Measurements from ENCODE around the gene LRP2.
A peak's percentile ranks its signal among the peaks of the same experiment; 100 is the strongest.

Gene LRP2

DNA sequence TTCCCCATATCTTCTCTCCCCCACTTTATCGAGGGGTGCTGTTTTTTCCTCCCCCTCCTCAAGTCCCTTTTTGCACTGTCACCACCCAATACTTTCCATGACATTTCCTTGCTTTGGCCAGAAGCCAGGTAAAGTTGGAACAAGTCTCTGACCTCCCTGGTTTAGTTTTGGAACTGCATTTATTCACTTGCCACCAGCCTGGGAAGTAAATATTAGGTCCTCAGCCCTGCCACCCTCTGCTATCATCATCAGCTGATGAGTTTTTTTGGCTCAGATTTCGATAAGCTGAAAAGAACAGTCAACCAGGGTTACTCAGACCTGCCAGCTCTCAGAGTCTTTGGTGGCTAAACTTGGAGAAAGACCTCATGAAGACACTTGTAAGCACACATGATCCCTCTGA, 246.0 kb downstream of the LRP2 start:
- no peak for DNase-seq

DNA sequence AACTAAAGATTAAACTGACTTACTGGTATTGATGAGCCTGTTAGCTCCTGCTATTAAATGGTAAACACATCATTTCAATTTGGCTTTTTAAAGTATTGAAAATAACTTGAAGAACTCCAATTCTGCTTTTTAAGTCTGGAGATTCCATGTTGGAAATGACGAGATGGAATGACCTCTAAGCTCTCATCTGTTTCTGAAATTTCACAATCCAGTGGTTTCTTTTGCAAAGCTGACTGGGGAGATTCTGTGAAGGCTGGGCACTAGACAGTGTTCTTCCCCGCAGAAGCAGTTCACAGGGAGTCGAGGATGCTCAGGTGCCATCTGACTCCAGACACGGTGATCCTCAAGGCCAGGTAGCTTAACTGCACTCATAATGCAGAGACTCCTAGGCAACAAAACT, 248.3 kb downstream of the LRP2 start:
- DNase-seq = no peak

DNA sequence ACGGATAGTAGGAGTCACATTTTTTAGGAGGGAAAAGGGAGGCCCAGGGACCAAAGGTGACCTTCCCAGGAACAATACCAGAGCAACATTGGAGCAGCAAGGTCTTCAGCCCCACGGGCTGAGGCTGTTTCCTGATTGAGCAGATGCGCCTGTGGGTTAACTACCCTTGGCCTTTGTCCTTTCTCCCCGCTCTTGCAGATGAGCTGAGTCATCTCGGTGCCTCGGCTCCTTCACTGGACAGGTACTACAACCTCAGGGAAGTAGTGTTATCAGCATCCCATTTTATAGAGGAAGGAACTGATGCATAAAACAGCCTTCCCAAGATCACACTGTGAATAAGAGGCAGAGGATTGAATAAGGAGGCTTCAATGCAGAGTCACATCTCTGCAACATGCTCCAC, 249.5 kb downstream of the LRP2 start:
- DNase-seq = no peak

DNA sequence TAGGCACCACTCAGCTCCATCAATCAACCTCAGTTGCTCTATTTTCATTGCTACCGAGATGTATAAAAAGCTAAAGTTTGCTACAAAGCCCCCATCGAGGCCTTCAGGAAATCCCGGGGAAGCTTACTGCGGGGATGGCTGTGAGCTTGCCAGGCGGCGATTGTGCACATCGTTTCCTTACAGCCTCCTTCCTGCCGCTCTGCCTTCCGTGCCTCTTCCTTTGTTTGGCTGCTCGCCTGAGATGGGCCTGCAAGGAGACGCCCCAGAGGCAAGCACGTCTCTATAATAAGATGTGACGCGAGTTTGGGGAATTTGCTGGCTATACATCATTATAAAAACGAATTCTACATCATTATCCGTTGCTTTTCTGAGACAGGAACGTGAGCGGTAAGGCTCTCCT, 251.4 kb downstream of the LRP2 start:
- no peak for DNase-seq

DNA sequence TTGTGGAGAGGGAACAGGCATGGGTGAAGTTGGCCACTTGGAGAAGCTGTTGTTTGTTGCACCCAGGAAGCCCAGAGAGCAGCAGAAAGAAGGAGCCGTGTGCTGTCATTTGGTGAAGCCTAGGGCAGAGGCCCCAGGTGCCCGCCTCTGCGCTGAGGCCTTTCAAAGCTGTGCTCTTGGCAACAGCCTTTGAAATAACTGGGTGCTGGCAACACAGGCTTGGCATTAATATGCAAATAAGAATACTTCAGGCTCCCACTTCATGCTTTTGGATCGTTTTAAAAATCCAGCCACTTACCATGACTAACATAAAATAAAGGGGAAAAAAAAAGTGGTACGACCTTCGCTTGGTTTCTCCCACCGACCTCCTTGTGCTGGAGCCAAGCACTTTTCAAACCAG, 251.9 kb downstream of the LRP2 start:
- no peak for DNase-seq

DNA sequence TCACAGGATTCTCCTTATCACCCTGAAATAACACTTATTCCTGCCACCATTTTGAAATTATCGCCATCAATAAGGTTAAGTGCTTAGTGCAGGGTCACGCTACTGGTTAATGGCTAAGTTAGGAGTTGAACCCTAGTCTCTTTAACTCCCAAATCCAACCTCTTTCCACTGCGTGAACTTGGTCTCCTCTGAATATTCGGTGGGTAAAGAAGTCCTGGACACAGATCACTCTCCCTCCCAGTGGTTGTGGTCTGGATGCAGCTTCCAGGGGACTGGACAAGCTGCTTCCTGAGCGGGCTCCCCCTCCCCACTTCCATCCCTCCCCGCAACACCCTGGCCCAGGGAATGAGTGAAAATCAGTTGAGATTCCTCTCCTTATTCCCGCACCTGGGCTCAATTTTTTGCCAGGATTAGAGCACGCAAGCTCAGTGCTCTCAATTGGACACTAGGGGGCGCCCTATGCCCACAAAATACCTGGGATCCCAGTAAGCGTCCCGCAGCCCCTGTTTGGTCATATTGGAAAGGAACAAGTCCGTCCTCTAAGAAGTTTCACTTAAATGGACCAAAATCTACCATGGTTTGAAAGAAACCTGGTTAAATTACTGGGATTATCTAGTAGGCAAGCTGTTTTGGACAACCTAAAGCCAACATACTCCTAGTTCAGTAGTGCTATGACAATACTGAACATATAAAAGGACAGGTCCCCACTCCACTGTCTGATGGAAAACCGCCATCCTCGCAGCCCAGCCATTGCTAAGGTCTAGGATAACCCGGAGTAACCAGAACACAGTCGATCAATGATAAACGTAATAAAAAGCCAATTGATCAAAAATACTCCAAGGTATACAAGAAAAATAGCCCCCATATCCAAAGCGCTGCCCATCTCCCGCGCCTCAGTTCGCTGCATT, 252.6 kb downstream of the LRP2 start:
- peak; percentile 33 for DNase-seq

DNA sequence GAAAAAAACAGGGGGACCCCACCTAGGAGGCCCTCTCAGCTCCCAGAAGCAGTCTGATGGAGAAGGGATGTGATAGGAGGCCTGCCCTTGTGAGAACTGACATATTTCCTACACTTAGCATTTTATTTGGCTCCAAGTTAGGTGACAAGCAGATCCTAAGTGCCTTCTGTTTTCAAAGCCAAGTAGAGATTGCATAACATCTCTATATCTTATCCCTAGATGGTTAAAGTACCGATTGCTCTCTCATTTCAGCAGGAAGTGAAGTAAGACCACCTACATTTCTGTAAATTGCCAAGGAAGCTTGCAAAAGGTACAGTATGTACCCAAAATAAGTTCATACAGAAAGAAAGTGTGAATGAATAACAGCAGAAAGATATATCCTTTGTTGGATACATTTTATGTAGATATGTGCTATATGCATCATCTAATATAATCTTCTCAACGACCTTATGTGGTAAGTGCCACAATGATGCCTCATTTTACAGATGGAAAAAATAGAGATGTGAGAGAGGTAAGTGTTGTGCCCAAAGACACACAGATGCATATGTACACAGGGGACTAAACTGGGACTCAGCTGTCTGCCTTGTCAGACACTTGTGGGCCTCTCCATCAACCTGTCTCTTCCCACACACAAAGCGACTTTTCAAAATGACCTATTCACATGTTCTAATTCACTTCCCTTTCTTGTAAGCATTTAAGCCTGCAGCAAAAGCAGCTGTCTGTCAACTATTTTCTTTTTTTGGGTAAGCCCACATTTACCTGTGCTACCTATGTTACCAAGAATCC, 254.0 kb downstream of the LRP2 start:
- no peak for DNase-seq

DNA sequence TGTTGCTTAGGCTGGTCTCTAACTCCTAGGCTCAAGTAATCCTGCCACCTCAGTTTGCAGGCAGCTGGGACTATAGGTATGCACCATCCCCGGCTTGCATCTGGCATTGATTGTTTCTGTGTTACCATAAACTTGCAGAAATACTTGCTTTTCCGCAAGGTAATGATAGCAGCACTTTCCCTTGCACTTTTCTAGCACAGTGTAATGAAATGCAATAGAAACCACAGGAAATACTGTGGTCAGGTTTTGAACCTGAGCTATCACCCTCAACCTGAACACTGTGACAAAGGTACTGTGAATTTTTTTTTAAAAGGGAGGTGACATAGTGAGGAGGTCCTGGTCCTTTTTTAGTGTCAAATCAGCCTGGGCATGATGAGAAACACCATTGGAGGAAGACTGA, 254.7 kb downstream of the LRP2 start:
- DNase-seq = no peak

DNA sequence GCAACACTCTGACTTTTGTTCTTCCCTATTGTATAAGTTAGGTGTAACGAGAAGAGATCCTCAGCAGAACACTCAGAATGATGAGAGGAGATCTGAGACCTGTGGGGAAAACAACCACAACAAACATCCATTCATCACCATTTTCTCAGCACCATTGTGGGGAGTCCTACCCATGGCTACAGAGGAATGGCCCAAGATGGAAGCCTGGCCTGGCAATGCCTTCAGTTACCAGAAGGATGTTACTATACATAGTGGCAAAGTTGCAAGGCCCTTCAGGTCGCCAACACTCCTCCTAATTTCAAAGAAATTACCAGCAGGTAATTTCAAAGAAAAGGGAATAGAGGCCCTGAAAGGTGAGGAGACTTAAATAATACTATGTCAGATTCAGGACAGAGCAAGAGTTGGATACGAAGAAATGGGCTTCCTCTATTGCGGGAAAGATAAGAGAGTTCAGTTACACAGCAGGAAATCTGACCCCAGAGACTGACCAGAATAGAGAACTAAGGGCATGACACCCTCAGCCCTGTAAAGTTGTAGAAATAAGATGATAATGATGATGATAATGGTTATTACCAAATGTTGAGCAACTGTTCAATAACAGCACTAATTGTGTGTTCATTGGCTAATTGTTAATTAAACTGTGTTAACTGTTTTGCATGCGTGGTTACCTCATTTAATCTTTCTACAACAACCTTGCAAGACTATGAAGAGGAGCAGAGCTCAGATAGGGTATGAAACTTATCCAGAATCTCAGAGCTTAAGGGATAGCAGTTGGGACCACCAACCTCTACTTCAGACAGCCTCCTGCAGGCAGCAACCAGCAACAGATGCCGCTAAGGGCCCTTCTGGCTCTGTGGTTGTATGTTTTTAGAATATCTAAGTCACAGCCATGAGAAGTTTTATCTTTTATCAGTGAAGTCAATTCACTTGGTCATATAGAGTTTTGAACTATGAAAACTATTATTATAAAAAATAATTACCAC, 255.5 kb downstream of the LRP2 start:
- DNase-seq = no peak

DNA sequence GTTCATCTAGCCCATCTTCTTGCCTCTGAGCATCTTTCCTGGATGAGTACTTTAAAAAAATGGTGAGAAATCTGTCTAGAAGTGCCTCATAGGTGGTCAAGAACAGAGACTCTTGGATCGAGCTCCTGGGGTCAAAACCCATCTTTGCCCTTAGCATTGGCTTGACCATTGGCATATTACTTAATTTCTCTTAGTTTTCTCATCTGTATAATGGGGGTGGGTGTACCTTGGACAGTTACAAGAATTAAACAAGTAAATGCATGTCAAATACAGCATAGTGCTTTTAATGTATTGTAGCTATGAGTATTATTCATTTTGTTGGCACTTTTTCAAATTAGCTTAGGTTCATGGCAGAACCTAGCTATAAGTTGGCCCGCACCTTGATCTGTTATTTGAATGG, 256.2 kb downstream of the LRP2 start:
- no peak for DNase-seq

DNA sequence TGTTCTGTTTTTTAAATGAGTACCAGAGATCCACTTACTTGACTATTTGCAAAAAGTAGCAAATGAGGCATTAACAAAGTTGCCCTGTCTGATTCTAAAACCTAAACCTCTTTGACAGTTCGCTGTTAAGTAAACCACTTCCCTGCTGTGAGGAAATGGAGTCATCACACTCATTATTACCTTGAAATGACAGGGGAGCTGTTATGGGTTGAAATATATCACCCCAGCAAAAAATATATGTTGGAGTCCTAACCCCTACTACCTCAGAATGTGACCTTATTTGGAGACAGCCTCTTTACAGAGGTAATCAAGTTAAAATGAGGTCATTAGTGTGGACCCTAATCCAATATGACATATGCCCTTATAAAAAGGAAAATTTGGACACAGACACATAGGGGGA, 256.9 kb downstream of the LRP2 start:
- no peak for DNase-seq

DNA sequence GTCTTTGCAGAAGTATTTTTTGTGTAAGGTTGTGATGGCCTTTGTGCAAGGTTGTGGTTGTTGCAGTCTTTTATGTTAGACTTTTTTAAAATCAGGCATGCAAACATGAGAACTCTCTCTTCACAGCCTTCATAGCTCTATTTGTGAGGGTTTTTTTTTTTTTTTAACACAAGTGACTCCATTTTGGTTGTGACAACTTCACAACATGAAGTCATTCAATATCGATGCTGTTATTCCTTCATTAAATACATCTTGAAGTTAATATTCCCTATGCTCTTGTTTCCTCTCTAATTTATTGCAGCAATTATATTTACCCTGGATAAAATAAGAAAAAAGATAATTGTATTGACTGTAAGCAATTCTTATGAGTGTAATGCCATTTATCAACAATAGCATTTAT, 257.5 kb downstream of the LRP2 start:
- no peak for DNase-seq

DNA sequence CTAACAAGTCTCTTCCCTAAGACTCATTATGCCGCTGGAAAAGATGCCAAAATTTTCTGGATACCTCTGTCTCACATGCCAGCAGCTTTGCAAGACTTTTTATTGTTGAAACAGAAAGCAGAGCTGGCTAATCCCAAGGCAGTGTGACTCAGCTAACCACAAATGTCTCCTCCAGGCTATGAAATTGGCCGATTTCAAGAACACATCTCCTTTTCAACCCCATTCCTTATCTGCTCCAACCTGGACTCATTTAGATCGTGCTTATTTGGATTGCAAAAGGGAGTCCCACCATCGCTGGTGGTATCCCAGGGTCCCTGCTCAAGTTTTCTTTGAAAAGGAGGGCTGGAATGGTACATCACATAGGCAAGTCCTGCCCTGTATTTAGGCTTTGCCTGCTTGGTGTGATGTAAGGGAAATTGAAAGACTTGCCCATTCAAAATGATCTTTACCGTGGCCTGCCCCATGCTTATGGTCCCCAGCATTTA, 266.7 kb downstream of the LRP2 start:
- DNase-seq = no peak

DNA sequence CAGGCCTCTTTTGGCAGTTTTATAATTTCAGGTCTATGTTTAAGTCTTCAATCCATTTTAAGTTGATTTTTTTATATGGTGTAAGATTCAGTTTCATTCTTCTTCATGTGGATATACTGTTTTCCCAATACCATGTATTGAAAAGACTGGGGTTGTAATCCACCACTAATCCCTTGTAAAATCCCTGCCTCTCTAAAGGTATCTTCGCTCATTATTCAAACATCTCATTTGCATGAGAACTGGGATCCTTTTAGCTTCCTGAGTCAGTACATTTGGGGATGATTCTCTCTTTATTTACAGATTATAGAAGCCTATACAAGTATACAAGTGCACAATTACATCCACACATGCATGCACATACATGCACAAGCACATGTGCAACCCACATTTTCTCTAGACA, 267.7 kb downstream of the LRP2 start:
- DNase-seq = no peak

DNA sequence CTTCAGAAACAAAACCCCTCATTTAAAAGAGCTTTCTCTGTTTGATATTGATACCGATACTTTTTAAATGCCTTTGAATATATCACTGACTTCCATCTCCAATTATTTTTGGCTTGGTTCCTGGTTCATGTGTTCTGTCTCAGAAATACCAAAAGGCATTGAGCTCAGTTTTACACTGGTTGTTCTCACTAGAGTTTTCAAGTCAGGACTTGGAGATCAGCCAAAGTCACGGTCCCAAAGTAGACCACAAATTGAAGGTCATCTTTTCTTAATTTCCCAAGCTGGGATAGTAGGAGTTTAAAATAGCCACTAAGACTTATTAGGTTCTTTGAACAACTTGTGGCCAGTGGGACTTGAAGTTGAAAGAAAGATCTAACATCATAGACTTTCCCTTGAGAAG, 268.8 kb downstream of the LRP2 start:
- DNase-seq = no peak

DNA sequence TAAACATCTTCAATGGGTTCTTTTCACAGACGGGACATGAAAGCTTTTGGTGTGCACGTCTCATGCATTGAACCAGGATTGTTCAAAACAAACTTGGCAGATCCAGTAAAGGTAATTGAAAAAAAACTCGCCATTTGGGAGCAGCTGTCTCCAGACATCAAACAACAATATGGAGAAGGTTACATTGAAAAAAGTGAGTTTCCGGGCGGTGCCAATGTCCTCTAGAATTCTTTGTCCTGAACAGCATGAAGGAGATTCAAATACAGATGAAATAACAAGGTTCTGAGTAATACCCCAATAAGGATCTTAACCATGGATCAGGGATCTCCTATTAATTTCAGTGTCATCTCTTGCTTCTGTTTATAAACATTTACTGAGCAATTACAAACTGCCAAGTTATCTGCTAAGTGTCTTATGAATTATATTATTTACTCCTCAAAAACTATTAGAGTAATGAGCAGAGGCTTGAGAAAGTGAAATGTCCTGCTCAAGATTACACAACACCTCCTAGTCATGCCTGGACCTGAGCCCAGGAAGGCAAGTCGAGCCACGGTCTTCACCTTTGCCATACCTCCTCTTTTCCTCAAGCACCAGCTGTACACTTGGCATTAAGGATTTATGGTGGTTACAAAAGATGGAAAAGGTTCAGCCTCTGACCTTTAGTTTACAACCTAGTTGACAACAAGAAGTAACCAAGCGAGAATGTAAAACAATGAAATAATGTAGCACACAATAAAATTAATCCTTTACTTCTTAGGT, 270.4 kb downstream of the LRP2 start:
- no peak for DNase-seq

DNA sequence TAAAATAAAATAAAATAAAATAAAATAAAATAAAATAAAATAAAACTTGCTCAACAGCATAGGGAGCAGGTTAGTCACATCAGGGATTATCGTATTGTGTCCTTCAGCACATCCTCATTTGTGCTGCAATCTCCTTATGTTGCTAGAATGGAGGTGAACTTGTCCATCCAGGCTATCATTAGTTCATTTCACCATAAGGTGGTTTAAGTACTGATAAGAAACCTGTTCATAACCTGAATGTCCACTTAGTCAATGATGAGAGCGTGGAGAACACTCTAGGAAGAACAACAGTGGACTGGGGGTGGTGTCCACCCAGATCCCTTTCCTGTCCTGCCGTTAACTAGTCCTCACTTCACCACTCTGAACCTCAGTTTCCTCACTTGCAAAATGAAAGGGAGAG, 271.1 kb downstream of the LRP2 start:
- DNase-seq = no peak

DNA sequence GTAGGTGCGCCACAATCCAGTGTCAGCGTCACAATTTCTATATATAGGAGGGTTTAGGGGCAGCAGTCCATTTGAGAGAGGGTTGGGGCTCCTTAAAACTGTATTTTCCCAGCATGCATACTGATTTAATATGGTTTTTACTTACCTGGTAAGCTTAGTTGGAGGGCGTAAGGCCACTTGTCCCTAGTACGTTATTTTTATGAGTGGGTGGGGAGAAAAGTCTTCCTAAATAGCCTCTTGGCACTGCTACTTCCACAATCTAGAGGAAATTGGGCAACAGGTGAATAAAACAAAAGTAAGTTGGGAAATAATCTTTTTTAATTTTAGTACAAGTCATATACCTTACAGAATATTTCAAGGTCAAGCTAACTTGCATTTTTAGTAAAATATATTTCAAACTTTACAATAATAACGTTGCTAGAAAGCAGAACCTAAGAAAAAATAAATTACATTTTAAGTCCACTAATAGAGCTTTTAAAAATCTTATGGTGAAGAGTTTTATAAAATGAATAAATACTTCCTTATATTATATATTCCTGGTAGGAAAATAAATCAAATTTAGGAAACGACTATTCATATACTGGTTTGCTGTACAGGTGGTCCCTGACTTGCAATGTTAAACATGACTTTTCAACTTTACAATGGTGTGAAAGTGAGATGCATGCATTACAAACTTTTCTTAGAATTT, 272.1 kb downstream of the LRP2 start:
- DNase-seq = no peak

DNA sequence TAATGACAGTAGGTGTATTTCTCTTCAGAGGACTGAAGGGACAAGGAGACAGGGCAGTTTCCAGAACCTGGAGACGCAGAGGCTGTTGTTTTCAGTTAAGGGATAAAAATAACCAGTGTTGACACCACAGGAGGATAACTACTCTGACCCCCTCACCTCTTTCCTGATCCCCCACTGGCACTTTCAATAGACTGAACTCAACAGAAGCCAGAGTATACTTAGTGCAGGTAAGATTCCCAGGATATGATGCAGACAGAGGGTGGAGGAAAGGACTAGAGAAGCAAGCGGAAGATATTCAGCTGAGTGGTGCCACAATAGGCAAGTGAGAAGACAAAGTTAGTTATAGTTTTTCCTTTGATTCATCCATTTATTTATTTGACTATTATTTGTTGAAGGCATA, 273.2 kb downstream of the LRP2 start:
- no peak for DNase-seq

DNA sequence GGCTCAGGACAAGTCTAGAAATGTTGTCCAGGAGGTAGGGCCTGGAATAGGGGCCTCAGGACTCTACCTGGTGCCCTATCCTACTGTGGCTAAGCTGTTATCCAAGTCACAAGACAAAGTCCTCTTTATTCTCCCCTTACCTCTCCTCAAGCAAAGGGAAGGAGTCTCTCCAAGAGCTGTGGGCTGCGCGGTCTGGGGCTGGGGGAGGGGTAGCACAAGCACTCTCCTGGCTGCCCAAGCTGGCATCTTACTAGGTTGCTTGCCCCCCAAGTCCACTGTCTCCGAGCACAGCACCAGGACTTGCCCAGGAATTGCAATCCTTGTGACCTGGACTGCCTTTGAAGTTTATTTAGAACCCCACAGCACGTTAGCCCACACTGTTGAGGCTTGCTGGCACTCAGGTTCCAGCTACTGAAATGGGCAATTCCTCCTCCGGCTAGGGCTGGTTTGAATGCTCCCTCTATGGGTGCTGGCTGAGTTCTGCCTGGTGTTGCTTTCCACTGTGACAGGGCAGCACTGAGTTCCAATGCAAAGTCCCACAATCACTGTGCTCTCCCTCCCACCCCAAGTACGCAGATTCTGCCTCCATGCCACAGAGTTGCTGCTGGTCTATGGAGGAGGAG, 274.5 kb downstream of the LRP2 start:
- DNase-seq = no peak

DNA sequence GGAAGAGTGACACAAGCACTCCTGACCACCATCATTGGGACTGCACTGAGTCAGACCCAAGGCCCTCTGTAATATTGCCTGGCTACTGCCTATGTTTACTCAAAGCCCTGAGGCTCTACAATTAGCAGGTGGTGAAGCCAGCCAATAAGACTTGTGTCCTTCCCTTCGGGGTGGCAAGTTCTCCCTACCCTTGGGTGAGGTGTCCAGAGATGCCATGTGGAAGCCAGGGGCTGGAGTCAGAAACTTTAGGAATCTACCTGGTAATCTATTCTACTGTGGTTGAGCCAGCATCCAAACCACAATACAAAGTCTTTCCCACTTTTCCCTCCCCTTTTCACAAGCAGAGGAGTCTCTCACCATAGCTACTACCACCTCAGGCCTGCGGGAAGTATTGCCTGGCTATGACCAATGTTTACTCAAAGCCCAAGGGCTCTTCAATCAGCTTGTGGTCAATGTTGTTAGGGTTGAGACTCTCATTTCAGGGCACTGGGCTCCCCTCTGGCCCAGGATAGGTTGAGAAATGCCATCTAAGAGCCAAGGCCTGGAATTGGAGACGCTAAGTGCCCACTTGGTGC, 275.4 kb downstream of the LRP2 start:
- peak; percentile 92 for DNase-seq
